GM12878 (cell line): ENCODE measurements around the gene MITD1. TPM values are rescaled to one million over a fixed set of nuclear protein-coding genes. Genes with fewer than 3 reads are reported as not detected.

Experiments used
- ATAC-seq: fragments of 200-7000 bp; cut with Tn5 transposase; 3 replicates; pipeline ENCODE4 v1.9.1; 2020; ENCODE audit warnings: mild to moderate bottlenecking, moderate library complexity
- BruUV-seq: library from RNA; stranded (reverse); fragments of 400-500 nt; replicated peaks from 2 replicates; lab custom pipeline; 2021; lab: Mats Ljungman, UMichigan
- CTCF ChIA-PET: fragments of 300-600 bp; sonication (Branson Sonifier 250); formaldehyde crosslinking; extraction: SDS; loops from one replicate; lab custom pipeline; 2021; ENCODE audit warnings: inconsistent platforms; lab: Yijun Ruan, JAX
- POLR2A ChIA-PET: fragments of 350-600 bp; formaldehyde crosslinking; extraction: SDS; loops from one replicate; lab custom pipeline; 2021; ENCODE audit warnings: inconsistent platforms; lab: Charles Lee
- RAD21 ChIA-PET: fragments of 300-600 bp; sonication (Branson Sonifier 250); formaldehyde crosslinking; loops from one replicate; lab custom pipeline; 2023; ENCODE audit warnings: antibody characterized with exemption; ENCODE audit not compliant: unreplicated experiment; lab: Charles Lee
- SMC1A ChIA-PET: fragments of 300-600 bp; sonication (Branson Sonifier 250); formaldehyde crosslinking; loops from one replicate; lab custom pipeline; 2023; ENCODE audit not compliant: unreplicated experiment, uncharacterized antibody; lab: Charles Lee
- DNase-seq: peaks from one replicate; pipeline ENCODE4 v3.0.0-alpha.2; 2011; ENCODE audit warnings: low read depth, low spot score
- FAIRE-seq: peaks from 3 replicates; lab custom pipeline; 2011; peaks lifted over from hg19 to GRCh38; lab: Jason Lieb, UNC
- H2AFZ ChIP-seq: 2 replicates; pipeline ENCODE4 v1.6.0; 2011; ENCODE audit warnings: low read depth, low read length, control low read depth; ENCODE audit not compliant: control insufficient read depth
- H3K27ac ChIP-seq: 2 replicates; pipeline ENCODE4 v1.5.1; 2011; ENCODE audit warnings: control low read depth; ENCODE audit not compliant: control insufficient read depth, insufficient read depth
- H3K27me3 ChIP-seq, 2 experiments: replicated peaks in 1 of 2; 2 replicates each; pipeline versions ENCODE4 v1.6.0 to v1.6.1; 2011; ENCODE audit warnings: low read length in 1 of 2; ENCODE audit not compliant: control insufficient read depth in 2 of 2, insufficient read depth in 2 of 2
- H3K36me3 ChIP-seq, 2 experiments: 2 replicates each; pipeline ENCODE4 v1.5.1; 2011; ENCODE audit warnings: low read length in 1 of 2; ENCODE audit not compliant: control insufficient read depth in 2 of 2, insufficient read depth in 2 of 2
- H3K4me1 ChIP-seq: 2 replicates; pipeline ENCODE4 v1.6.1; 2011; ENCODE audit warnings: mild to moderate bottlenecking, low read length, moderate library complexity, mixed read lengths; ENCODE audit not compliant: control insufficient read depth, insufficient read depth
- H3K4me2 ChIP-seq: 2 replicates; pipeline ENCODE4 v1.6.0; 2011; ENCODE audit warnings: control low read depth; ENCODE audit not compliant: control insufficient read depth, insufficient read depth
- H3K4me3 ChIP-seq: fragments of 200-600 bp; sonication (generic); 2 replicates; pipeline ENCODE4 v1.5.1; 2016
- H3K79me2 ChIP-seq: 2 replicates; pipeline ENCODE4 v1.6.0; 2011; ENCODE audit warnings: low read length; ENCODE audit not compliant: control insufficient read depth, insufficient read depth
- H3K9ac ChIP-seq: 2 replicates; pipeline ENCODE4 v1.8.0; 2011; ENCODE audit warnings: low read length, control low read depth, mixed read lengths; ENCODE audit not compliant: control insufficient read depth, insufficient read depth
- H3K9me3 ChIP-seq: replicated peaks from 3 replicates; pipeline ENCODE4 v1.5.1; 2011; ENCODE audit warnings: mild to moderate bottlenecking, low read length; ENCODE audit not compliant: control insufficient read depth, insufficient read depth
- H4K20me1 ChIP-seq: 2 replicates; pipeline ENCODE4 v1.6.0; 2011; ENCODE audit not compliant: control insufficient read depth, insufficient read depth
- BCL11A ChIP-seq: IDR thresholded peaks from 2 replicates; pipeline ENCODE4 v1.6.1; 2011; ENCODE audit warnings: low read depth, low read length
- BMI1 ChIP-seq: fragments of 450-650 bp; IDR thresholded peaks from 2 replicates; pipeline ENCODE4 v1.6.1; 2016; ENCODE audit warnings: mild to moderate bottlenecking, moderate library complexity, borderline replicate concordance
- ELK1 ChIP-seq: IDR thresholded peaks from 2 replicates; pipeline ENCODE4 v1.6.1; 2012; ENCODE audit warnings: low read depth, low read length, improper control_type of control experiment
- NFYB ChIP-seq: IDR thresholded peaks from 2 replicates; pipeline ENCODE4 v1.6.1; 2011; ENCODE audit warnings: low read depth, mild to moderate bottlenecking, low read length, improper control_type of control experiment, moderate library complexity; ENCODE audit not compliant: insufficient read depth
- NKRF ChIP-seq: fragments of 450-650 bp; conservative IDR thresholded peaks from 2 replicates; pipeline ENCODE4 v1.6.1; 2017; ENCODE audit warnings: mild to moderate bottlenecking, moderate library complexity
- PAX5 ChIP-seq: IDR thresholded peaks from 2 replicates; pipeline ENCODE4 v1.6.1; 2011; ENCODE audit warnings: low read depth, low read length, borderline replicate concordance
- PKNOX1 ChIP-seq: fragments of 450-650 bp; IDR thresholded peaks from 2 replicates; pipeline ENCODE4 v1.6.1; 2016; ENCODE audit warnings: mild to moderate bottlenecking
- POLR2AphosphoS5 ChIP-seq: IDR thresholded peaks from 2 replicates; pipeline ENCODE4 v1.6.1; 2011; ENCODE audit warnings: mild to moderate bottlenecking, low read length, inconsistent platforms
- TAF1 ChIP-seq: IDR thresholded peaks from 2 replicates; pipeline ENCODE4 v1.6.1; 2011; ENCODE audit warnings: mild to moderate bottlenecking, low read depth, low read length, borderline replicate concordance
- ZBTB4 ChIP-seq: fragments of 450-650 bp; formaldehyde crosslinking; IDR thresholded peaks from 2 replicates; pipeline ENCODE4 v1.4.0; 2022; ENCODE audit warnings: mild to moderate bottlenecking, moderate library complexity
- ZNF217 ChIP-seq: fragments of 450-650 bp; IDR thresholded peaks from 2 replicates; pipeline ENCODE4 v1.6.1; 2017; ENCODE audit warnings: antibody characterized with exemption, mild to moderate bottlenecking
- ZNF24 ChIP-seq: fragments of 450-650 bp; IDR thresholded peaks from 2 replicates; pipeline ENCODE4 v1.6.1; 2017; ENCODE audit warnings: antibody characterized with exemption, mild to moderate bottlenecking
- WGBS: methylation state at CpG from one replicate; pipeline ENCODE4 v1.1.6; 2016; ENCODE audit warnings: low lambda C conversion rate; ENCODE audit not compliant: insufficient replicate concordance, insufficient coverage; ENCODE audit errors: missing lambda C conversion rate; 5-methylcytosine and 5-hydroxymethylcytosine counted together
- in situ Hi-C: fragments of 300-500 bp; cut with MboI; formaldehyde crosslinking; loops from 9 replicates; pipeline ENCODE4 v1.14.3; 2018; ENCODE audit warnings: mixed read lengths
- intact Hi-C: fragments of 100-400 bp; cut with micrococcal nuclease; formaldehyde crosslinking; loops from one replicate; pipeline ENCODE4 v1.14.2; 2022; ENCODE audit not compliant: unreplicated experiment
- polyA plus RNA-seq, 11 experiments: library from polyadenylated mRNA; depleted of rRNA in 4 of 11; unstranded in 6 of 11; stranded (reverse) in 5 of 11; fragments of >200 nt; fragmentation: Nextera tagmentation in 4 of 11; fragmentation: Illumina TruSeq in 1 of 11; extraction: Ambion mirVana in 4 of 11; extraction: Trizol in 1 of 11; gene quantifications; 1 replicate in 1 of 11; 2 replicates in 10 of 11; pipeline versions ENCODE4 v1.2.1 to v1.2.3, GENCODE V29; 2011 to 2016; ENCODE audit warnings: inconsistent platforms in 2 of 11, missing spikeins in 2 of 11, low read depth in 1 of 11
- total RNA-seq, 4 experiments: library from RNA; depleted of rRNA in 3 of 4; stranded (reverse); fragments of >200 nt in 3 of 4; fragmentation: Illumina TruSeq in 1 of 4; extraction: Trizol in 1 of 4; gene quantifications; 2 replicates each; pipeline versions ENCODE4 v1.2.1 to v1.2.3, GENCODE V29; 2013 to 2021

Gene MITD1
- total and polyA plus RNA-seq, 10 of the 15 experiments (the other 5 are each of a cell fraction or from before 2014, with no cell fraction given): 33.0 to 116 (median 63.5) TPM

GRCh38 chr2:99150706-99151105, 30.2 kb downstream of the MITD1 start (continued):
- TF ChIP-seq ELK1 (no peak), POLR2AphosphoS5 (no peak), ZNF24 (no peak)

- CTCF ChIA-PET: interaction anchor here (0.7 to 2.5 kb wide), 9 partner anchors 9 to 195 kb away, joined by 3 to 11 read pairs (median 4); partner anchors contain the start of genes EIF5B, LIPT1, TSGA10 and TXNDC9
- Histone ChIP-seq H3K36me3 (no peaks in the 10 kb centered on the region), H3K4me3 (peak within 1 kb of the TSS; percentile 77), H3K27ac (peak within 1 kb of the TSS; percentile 55), H2AFZ (peak within 1 kb of the TSS; percentile 94), H4K20me1 (no peaks in the 10 kb centered on the region), H3K9ac (peak within 1 kb of the TSS; percentile 74), H3K4me1 (peaks cover 10% of the 10 kb centered on the region), H3K27me3 (no peaks in the 10 kb centered on the region), H3K79me2 (no peaks in the 10 kb centered on the region), H3K9me3 (no peaks in the 10 kb centered on the region), H3K4me2 (peak within 1 kb of the TSS; percentile 97)
- FAIRE-seq: peak; percentile 96
- peak; percentile 80 for DNase-seq
- in situ Hi-C loops (no loop called here), intact Hi-C loops (loop anchor here (5.0 kb wide), 1 partner anchor 41 kb away; the partner anchor contains the start of genes MITD1 and MRPL30)
- RAD21 ChIA-PET: interaction anchor here (0.6 to 2.4 kb wide), 7 partner anchors 12 to 349 kb away, joined by 3 to 13 read pairs (median 6); partner anchors contain the start of genes EIF5B, LIPT1, MITD1 and MRPL30
- SMC1A ChIA-PET: interaction anchor here (0.6 to 2.5 kb wide), 10 partner anchors 12 to 206 kb away, joined by 3 to 11 read pairs (median 4); partner anchors contain the start of genes LIPT1, MITD1 and TSGA10
- no TSS peak for BruUV-seq
- under 1% methylated on average over 77 of the region's 84 CpGs for WGBS
- POLR2A ChIA-PET: interaction anchor here (0.5 to 3.2 kb wide), 8 partner anchors 11 to 196 kb away, joined by 3 to 26 read pairs (median 6); partner anchors contain the start of genes EIF5B, LIPT1, TSGA10 and TXNDC9
- ATAC-seq: peak; percentile 94
- no peak for TF ChIP-seq NFYB
- TF ChIP-seq TAF1: peak; percentile 75; the same call in 1 of the 2 replicates
- no peak for TF ChIP-seq ZBTB4 (CRISPR knock-in tag)
- 0 out of 2 replicates have a peak, but pooled peaks have one; percentile 25 for TF ChIP-seq ZNF217
- TF ChIP-seq NKRF: no peak; the same call in none of the 2 replicates
- TF ChIP-seq PAX5: no peak
- TF ChIP-seq BCL11A: no peak
- TF ChIP-seq BMI1: peak; percentile 66
- peak; percentile 61; the same call in 1 of the 2 replicates for TF ChIP-seq PKNOX1
Measured at GRCh38 chr2:99141110-99142108, 39.4 kb downstream of the MITD1 start, which contains the start of gene C2orf15. TSS of gene C2orf15 (plus strand) at chr2:99141707. CDS start at chr2:99150559, 8,852 bp downstream.
